K562 (cell line): Measurements from ENCODE around the gene SNX12. TPM values are rescaled to one million over a fixed set of nuclear protein-coding genes. Genes with fewer than 3 reads are reported as not detected.

ENCODE experiments used
- ATAC-seq: fragments of 200-7000 bp; cut with Tn5 transposase; 3 replicates; pipeline ENCODE4 v1.9.1; 2020; ENCODE audit warnings: moderate library complexity
- BruUV-seq: library from RNA; stranded (reverse); fragments of 400-500 nt; replicated peaks from 2 replicates; lab custom pipeline; 2021; lab: Mats Ljungman, UMichigan
- CTCF ChIA-PET: fragments of 300-600 bp; formaldehyde crosslinking; extraction: SDS; loops from one replicate; lab custom pipeline; 2021; ENCODE audit warnings: low intra/inter-chr PET ratio; lab: Yijun Ruan, JAX
- POLR2A ChIA-PET: fragments of 300-600, 350-650 bp; sonication (Branson Sonifier 250); formaldehyde crosslinking; extraction: SDS; loops from one replicate; lab custom pipeline; 2021; ENCODE audit warnings: antibody characterized with exemption, inconsistent platforms; lab: Yijun Ruan, JAX
- DNase-seq, 4 experiments: peaks; one replicate each; pipeline versions ENCODE4 v3.0.0 to v3.0.0-alpha.2; 2011 to 2018; ENCODE audit warnings: low spot score in 3 of 4, mixed read lengths in 3 of 4; ENCODE audit errors: extremely low read depth in 1 of 4
- FAIRE-seq: peaks from 2 replicates; lab custom pipeline; 2011; peaks lifted over from hg19 to GRCh38; lab: Jason Lieb, UNC
- H2AFZ ChIP-seq: 2 replicates; pipeline ENCODE4 v1.6.0; 2011; ENCODE audit warnings: low read depth, low read length, control low read depth, inconsistent platforms
- H3K27ac ChIP-seq: fragments of 200-600 bp; 3 replicates; pipeline ENCODE4 v1.8.0; 2011; ENCODE audit warnings: low read depth, mild to moderate bottlenecking, control low read depth, inconsistent platforms, low read length, moderate library complexity, mixed read lengths; ENCODE audit errors: extremely low read depth
- H3K27me3 ChIP-seq, 2 experiments: fragments of 300-600 bp in 1 of 2; 2 replicates in 1 of 2; 3 replicates in 1 of 2; pipeline versions ENCODE4 v1.6.0 to v1.8.0; 2011; ENCODE audit warnings: inconsistent platforms in 2 of 2, low read length in 2 of 2, mild to moderate bottlenecking in 1 of 2, mixed read lengths in 1 of 2, moderate library complexity in 1 of 2; ENCODE audit not compliant: control insufficient read depth in 2 of 2, insufficient read depth in 2 of 2
- H3K36me3 ChIP-seq: fragments of 300-600 bp; 3 replicates; pipeline ENCODE4 v1.8.0; 2011; ENCODE audit warnings: mild to moderate bottlenecking, low read length, inconsistent platforms; ENCODE audit not compliant: control insufficient read depth, insufficient read depth
- H3K4me1 ChIP-seq, 2 experiments: fragments of 200-600 bp in 1 of 2; replicated peaks in 1 of 2; 2 replicates in 1 of 2; 3 replicates in 1 of 2; pipeline versions ENCODE4 v1.5.1 to v1.8.0; 2011; ENCODE audit warnings: inconsistent platforms in 2 of 2, low read length in 2 of 2, mild to moderate bottlenecking in 1 of 2, mixed read lengths in 1 of 2, moderate library complexity in 1 of 2; ENCODE audit not compliant: control insufficient read depth in 2 of 2, insufficient read depth in 2 of 2
- H3K4me2 ChIP-seq: 2 replicates; pipeline ENCODE4 v1.6.1; 2011; ENCODE audit warnings: low read length, control low read depth, inconsistent platforms, mixed read lengths; ENCODE audit not compliant: insufficient read depth
- H3K4me3 ChIP-seq: fragments of 200-600 bp; sonication (generic), shearing (Covaris generic); 2 replicates; pipeline ENCODE4 v1.5.1; 2016; ENCODE audit warnings: control low read depth, inconsistent platforms
- H3K79me2 ChIP-seq: fragments of 200-600 bp; 3 replicates; pipeline ENCODE4 v1.8.0; 2011; ENCODE audit warnings: low read length, inconsistent platforms; ENCODE audit not compliant: control insufficient read depth, insufficient read depth
- H3K9ac ChIP-seq, 2 experiments: 2 replicates each; pipeline versions ENCODE4 v1.6.0 to v1.6.1; 2011; ENCODE audit warnings: low read depth in 2 of 2, low read length in 2 of 2, control low read depth in 1 of 2, inconsistent platforms in 1 of 2, mild to moderate bottlenecking in 1 of 2, mixed read lengths in 1 of 2; ENCODE audit not compliant: insufficient read depth in 1 of 2
- H3K9me1 ChIP-seq: one replicate; pipeline ENCODE4 v1.6.0; 2011; ENCODE audit warnings: inconsistent platforms, mild to moderate bottlenecking, low read length, moderate library complexity; ENCODE audit not compliant: control insufficient read depth, insufficient read depth
- H3K9me3 ChIP-seq: replicated peaks from 2 replicates; pipeline ENCODE4 v1.5.1; 2011; ENCODE audit warnings: low read depth, low read length, inconsistent platforms; ENCODE audit not compliant: control insufficient read depth, insufficient read depth
- H4K20me1 ChIP-seq: replicated peaks from 2 replicates; pipeline ENCODE4 v1.6.1; 2011; ENCODE audit warnings: low read length, inconsistent platforms, mixed read lengths; ENCODE audit not compliant: control insufficient read depth, insufficient read depth
- ATF7 ChIP-seq: fragments of 450-650 bp; IDR thresholded peaks from 2 replicates; pipeline ENCODE4 v1.7.1; 2014; ENCODE audit warnings: mild to moderate bottlenecking, moderate library complexity
- CBX1 ChIP-seq: sonication (generic); IDR thresholded peaks from 2 replicates; pipeline ENCODE4 v1.6.1; 2016; ENCODE audit warnings: antibody characterized with exemption, low read depth, mild to moderate bottlenecking
- DACH1 ChIP-seq: fragments of 450-650 bp; IDR thresholded peaks from 2 replicates; pipeline ENCODE4 v1.6.1; 2018; ENCODE audit not compliant: partially characterized antibody
- ESRRB ChIP-seq: fragments of 250-450 bp; sonication (Bioruptor Pico); IDR thresholded peaks from 2 replicates; pipeline ENCODE4 v1.5.0; 2020; ENCODE audit warnings: mild to moderate bottlenecking, moderate library complexity, borderline replicate concordance
- FOXO4 ChIP-seq: fragments of 450-650 bp; formaldehyde crosslinking; IDR thresholded peaks from 2 replicates; pipeline ENCODE4 v1.4.0; 2020; ENCODE audit warnings: mild to moderate bottlenecking, moderate library complexity
- FOXP1 ChIP-seq: sonication (generic); formaldehyde crosslinking; IDR thresholded peaks from 2 replicates; pipeline ENCODE4 v1.8.0; 2022; ENCODE audit warnings: mild to moderate bottlenecking, missing genetic modification reagents
- L3MBTL2 ChIP-seq: fragments of 450-650 bp; IDR thresholded peaks from 2 replicates; pipeline ENCODE4 v1.6.1; 2016; ENCODE audit warnings: mild to moderate bottlenecking, moderate library complexity
- PPARD ChIP-seq: fragments of 250-450 bp; sonication (Bioruptor Pico); IDR thresholded peaks from 2 replicates; pipeline ENCODE4 v1.8.0; 2022; ENCODE audit warnings: inconsistent platforms, mild to moderate bottlenecking, moderate library complexity
- RUNX1 ChIP-seq: sonication (generic); IDR thresholded peaks from 2 replicates; pipeline ENCODE4 v1.6.1; 2016; ENCODE audit warnings: antibody characterized with exemption, low read depth
- STAT6 ChIP-seq: sonication (generic); formaldehyde crosslinking; IDR thresholded peaks from 2 replicates; pipeline ENCODE4 v1.8.1; 2023; ENCODE audit warnings: mild to moderate bottlenecking, missing genetic modification reagents
- YBX1 ChIP-seq: fragments of 450-650 bp; IDR thresholded peaks from 2 replicates; pipeline ENCODE4 v1.7.1; 2016; ENCODE audit warnings: mild to moderate bottlenecking
- ZNF77 ChIP-seq: fragments of 250-450 bp; sonication (Bioruptor Pico); IDR thresholded peaks from 2 replicates; pipeline ENCODE4 v1.5.0; 2020
- ZNF785 ChIP-seq: fragments of 250-450 bp; sonication (Bioruptor Pico); IDR thresholded peaks from 2 replicates; pipeline ENCODE4 v1.4.0; 2020; ENCODE audit warnings: mild to moderate bottlenecking
- ZSCAN29 ChIP-seq: fragments of 450-650 bp; IDR thresholded peaks from 2 replicates; pipeline ENCODE4 v1.6.1; 2017
- WGBS: fragments of 100-300 bp; shearing (Covaris generic); methylation state at CpG from one replicate; pipeline ENCODE4 v1.1.6; 2016; ENCODE audit warnings: low coverage, mixed read lengths; ENCODE audit not compliant: insufficient coverage; ENCODE audit errors: missing lambda C conversion rate; 5-methylcytosine and 5-hydroxymethylcytosine counted together
- in situ Hi-C: fragments of 300-500 bp; cut with MboI; formaldehyde crosslinking; loops from 4 replicates; pipeline ENCODE4 v1.15.0; 2018; ENCODE audit warnings: inconsistent platforms, mixed read lengths
- intact Hi-C: fragments of 100-400 bp; cut with micrococcal nuclease; formaldehyde crosslinking; loops from 2 replicates; pipeline ENCODE4 v1.14.2; 2022
- polyA plus RNA-seq, 8 experiments: library from polyadenylated mRNA; depleted of rRNA in 4 of 8; stranded (reverse) in 5 of 8; unstranded in 3 of 8; fragments of >200 nt; fragmentation: Nextera tagmentation in 2 of 8; fragmentation: Illumina TruSeq in 1 of 8; extraction: Ambion mirVana in 2 of 8; extraction: Trizol in 1 of 8; gene quantifications; 2 replicates each; pipeline versions ENCODE4 v1.2.1 to v1.2.3, GENCODE V29; 2011 to 2014; ENCODE audit warnings: inconsistent platforms in 1 of 8, missing spikeins in 1 of 8
- total RNA-seq, 7 experiments: library from RNA; depleted of rRNA in 6 of 7; stranded (reverse); fragments of >200 nt in 6 of 7; fragmentation: Illumina TruSeq in 2 of 7; extraction: Trizol in 2 of 7; gene quantifications; 2 replicates each; pipeline versions ENCODE4 v1.2.1 to v1.2.3, GENCODE V29; 2011 to 2021; ENCODE audit warnings: low replicate concordance in 1 of 7
- TF ChIP-seq, protein P1 (sequence below): fragments of 150-350 bp; conservative IDR thresholded peaks from 2 replicates; pipeline ENCODE4 v1.6.1; 2014; ENCODE audit warnings: low read length
- TF ChIP-seq, protein P2 (sequence below), 2 experiments: fragments of 200-800 bp in 1 of 2; sonication (Bioruptor generic) in 1 of 2; sonication (generic) in 1 of 2; formaldehyde crosslinking in 1 of 2; IDR thresholded peaks in 1 of 2; conservative IDR thresholded peaks in 1 of 2; 2 replicates each; pipeline versions ENCODE4 v1.5.0 to v1.6.1; 2016 to 2020; ENCODE audit warnings: missing compliant biosample characterization in 1 of 2, missing genetic modification characterization in 1 of 2, missing genetic modification reagents in 1 of 2

SNX12 gene
- total and polyA plus RNA-seq, 9 of the 15 experiments (the other 6 are each of a cell fraction or from before 2014, with no cell fraction given) = 12.7 to 50.3 (median 37.1) TPM

- Histone ChIP-seq H3K9ac (no peak overlapping the region), H3K9me1 (no peaks in the 10 kb centered on the region), H3K36me3 (peaks cover 3% of the 10 kb centered on the region; the same call in 1 of the 3 replicates), H3K9me3 (no peaks in the 10 kb centered on the region), H3K4me1 (peaks cover 40 to 46% of the 10 kb centered on the region in 2 experiments), H3K4me2 (no peak overlapping the region), H4K20me1 (no peaks in the 10 kb centered on the region), H3K27me3 (no peaks in the 10 kb centered on the region), H3K4me3 (no peak overlapping the region), H3K27ac (no peak overlapping the region), H3K79me2 (peaks cover 21% of the 10 kb centered on the region), H2AFZ (no peak overlapping the region)
- WGBS = 60% methylated on average over 2 of the region's 4 CpGs
- POLR2A ChIA-PET = interaction anchor here (0.6 kb wide), 1 partner anchor 202 kb away, joined by 3 read pairs; the partner anchor contains the start of gene ITGB1BP2
- FAIRE-seq (no peak), DNase-seq (no peak), ATAC-seq (no peak)
- no TSS peak for BruUV-seq
- CTCF ChIA-PET = interaction anchor here (1.5 kb wide), 1 partner anchor 29 kb away, joined by 6 read pairs; no protein-coding TSS in a partner anchor
- intact Hi-C loops (no loop called here), in situ Hi-C loops (loop anchor here (5.0 kb wide), 1 partner anchor 78 kb away; no protein-coding TSS in a partner anchor)
- TF ChIP-seq DACH1 (no peak), PPARD (CRISPR knock-in tag) (no peak), RUNX1 (no peak), STAT6 (CRISPR knock-in tag) (no peak), FOXO4 (CRISPR knock-in tag) (no peak), YBX1 (no peak), ATF7 (no peak), ZNF785 (CRISPR knock-in tag) (no peak), L3MBTL2 (no peak), ZNF77 (no peak), FOXP1 (CRISPR knock-in tag) (no peak), CBX1 (no peak), ZSCAN29 (no peak), ESRRB (CRISPR knock-in tag) (no peak)
- TF ChIP-seq, protein P1, sequence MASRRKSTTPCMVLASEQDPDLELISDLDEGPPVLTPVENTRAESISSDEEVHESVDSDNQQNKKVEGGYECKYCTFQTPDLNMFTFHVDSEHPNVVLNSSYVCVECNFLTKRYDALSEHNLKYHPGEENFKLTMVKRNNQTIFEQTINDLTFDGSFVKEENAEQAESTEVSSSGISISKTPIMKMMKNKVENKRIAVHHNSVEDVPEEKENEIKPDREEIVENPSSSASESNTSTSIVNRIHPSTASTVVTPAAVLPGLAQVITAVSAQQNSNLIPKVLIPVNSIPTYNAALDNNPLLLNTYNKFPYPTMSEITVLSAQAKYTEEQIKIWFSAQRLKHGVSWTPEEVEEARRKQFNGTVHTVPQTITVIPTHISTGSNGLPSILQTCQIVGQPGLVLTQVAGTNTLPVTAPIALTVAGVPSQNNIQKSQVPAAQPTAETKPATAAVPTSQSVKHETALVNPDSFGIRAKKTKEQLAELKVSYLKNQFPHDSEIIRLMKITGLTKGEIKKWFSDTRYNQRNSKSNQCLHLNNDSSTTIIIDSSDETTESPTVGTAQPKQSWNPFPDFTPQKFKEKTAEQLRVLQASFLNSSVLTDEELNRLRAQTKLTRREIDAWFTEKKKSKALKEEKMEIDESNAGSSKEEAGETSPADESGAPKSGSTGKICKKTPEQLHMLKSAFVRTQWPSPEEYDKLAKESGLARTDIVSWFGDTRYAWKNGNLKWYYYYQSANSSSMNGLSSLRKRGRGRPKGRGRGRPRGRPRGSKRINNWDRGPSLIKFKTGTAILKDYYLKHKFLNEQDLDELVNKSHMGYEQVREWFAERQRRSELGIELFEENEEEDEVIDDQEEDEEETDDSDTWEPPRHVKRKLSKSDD = no peak
- TF ChIP-seq, protein P2, sequence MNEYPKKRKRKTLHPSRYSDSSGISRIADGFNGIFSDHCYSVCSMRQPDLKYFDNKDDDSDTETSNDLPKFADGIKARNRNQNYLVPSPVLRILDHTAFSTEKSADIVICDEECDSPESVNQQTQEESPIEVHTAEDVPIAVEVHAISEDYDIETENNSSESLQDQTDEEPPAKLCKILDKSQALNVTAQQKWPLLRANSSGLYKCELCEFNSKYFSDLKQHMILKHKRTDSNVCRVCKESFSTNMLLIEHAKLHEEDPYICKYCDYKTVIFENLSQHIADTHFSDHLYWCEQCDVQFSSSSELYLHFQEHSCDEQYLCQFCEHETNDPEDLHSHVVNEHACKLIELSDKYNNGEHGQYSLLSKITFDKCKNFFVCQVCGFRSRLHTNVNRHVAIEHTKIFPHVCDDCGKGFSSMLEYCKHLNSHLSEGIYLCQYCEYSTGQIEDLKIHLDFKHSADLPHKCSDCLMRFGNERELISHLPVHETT (CRISPR knock-in tag; conservative IDR thresholded peaks at IDR 0.05 in 1 of 2, IDR thresholded peaks at IDR 0.05 in 1 of 2) = no peak
Observed at GRCh38 chrX:71099736-71100135, 31.6 kb upstream of the SNX12 start.
